GM21717 (cell line): Measurements from ENCODE around the gene INTS4.
"Not testable (repeated sequence)": the region's sequence is repeated elsewhere in the genome, so short reads cannot be mapped to it uniquely, and the experiment has no call there.

ENCODE experiments used
- ATAC-seq: cut with Tn5 transposase; IDR thresholded peaks from one replicate; pipeline ENCODE4 v1.9.1; 2021; ENCODE audit warnings: mild to moderate bottlenecking, moderate library complexity; ENCODE audit not compliant: unreplicated experiment

INTS4 gene

GRCh38 chr11:77884186-77884828 is 110.2 kb downstream of the INTS4 start:
- ATAC-seq: no peak

DNA sequence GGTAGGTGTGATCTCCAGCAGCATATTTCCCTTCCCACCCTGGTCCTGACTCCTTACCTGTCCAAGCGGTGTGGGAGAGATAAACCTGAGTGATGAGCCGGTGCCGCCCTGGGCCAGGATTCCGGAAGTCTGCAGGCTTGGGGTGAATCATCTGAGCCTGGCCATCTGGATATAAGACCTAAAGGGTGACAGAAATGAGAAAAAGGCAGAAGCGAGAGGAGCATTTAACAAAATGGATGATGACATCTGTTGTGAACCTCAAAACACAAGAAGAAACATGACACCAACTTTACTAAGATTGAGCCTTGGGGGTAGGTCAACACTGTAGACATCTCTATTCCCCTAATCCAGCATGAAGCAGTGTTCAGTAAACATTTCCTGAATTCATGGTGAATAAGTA is 110.7 kb downstream of the INTS4 start:
- ATAC-seq: no peak

DNA sequence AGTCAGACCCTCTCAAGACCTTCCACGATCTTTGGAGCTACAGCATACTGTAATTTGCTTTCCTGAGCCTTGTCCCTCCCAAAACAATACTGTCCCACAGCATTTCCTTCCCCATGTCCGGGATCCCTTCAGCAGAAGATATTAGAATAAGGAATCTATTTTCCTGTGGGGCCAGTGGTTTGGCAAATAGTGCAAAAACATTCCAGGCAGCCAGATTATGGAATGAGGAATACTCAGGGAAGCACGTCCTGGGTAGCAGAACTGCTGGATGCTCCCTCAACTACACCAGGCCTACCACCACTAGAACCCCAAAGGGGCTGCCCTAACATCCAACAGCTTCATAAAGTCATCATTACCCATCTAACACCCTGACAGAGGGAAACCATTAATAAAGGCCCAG is 112.1 kb downstream of the INTS4 start:
- no peak for ATAC-seq

DNA sequence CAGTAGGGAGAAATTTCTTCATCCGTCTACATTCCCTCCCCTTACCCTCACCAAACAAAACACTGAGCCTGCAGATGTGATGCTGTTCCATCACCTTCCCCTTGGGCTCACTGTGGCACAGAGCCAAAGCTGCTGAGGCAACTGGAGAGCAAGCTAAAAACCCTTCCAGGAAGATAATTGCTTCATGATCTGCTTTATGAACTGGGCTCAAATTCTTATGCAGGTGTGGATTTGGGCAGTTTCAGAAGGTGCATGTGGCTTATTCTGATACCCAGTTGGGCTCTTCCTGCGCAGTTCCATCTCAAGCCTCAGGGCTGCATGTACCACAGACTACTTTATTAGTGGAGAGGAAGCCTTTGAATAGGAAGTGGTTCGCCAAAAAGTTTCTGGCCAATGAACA is 115.2 kb downstream of the INTS4 start:
- no peak for ATAC-seq

DNA sequence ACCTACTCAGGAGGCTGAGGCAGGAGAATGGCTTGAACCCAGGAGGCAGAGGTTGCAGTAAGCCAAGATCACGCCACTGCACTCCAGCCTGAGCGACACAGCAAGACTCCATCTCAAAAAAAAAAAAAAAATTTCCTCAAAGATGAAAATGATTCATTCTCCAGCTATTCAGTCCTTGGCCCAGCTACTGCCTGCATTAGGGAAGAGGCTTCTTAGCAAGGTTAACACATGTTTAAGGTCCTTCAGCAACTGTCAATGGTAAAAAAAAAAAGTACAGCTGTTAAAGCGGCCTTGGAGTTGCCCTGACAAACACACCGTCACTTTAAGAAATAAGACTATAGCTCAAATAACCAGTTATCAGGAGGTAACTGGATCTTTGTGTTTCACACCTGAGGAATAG is 116.2 kb downstream of the INTS4 start:
- not testable (repeated sequence) for ATAC-seq

DNA sequence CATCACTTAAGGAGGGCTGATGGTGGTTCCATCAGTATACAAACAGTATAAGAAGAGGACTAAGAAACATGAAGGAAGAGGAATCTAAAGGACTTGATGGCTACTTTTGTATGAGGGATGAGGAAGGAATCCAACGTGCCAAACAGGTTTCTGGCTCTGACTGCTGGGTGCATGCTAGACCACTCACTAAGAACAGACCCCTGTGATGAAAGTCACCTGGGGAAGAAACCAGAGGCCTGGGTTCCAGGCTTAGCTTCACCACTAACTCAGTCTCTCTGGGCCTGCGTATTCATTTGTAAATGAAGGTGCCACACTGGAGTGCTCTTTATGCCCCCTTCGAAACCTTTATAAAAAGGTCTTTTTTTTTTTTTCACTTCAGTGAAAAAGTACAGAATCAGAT is 118.4 kb downstream of the INTS4 start:
- ATAC-seq: no peak

DNA sequence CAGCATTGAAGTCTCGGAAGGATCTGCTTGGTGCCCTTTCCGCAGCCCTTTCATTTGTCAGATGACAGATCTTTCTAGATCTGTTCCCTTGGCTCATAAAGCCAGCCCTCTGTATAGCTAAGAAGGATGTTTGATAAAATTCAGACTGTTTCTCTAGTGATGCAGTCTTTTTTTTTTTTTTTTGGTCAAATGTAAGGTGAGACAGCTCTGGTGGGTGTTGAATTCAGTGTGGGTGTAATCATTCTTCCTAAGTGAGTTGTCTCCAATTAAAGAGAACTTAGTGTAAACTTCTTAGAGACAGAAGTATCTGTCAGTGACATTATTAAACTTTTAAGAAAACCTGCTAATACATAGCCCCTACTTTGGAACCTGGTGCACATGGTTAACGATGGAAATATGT is 120.3 kb downstream of the INTS4 start:
- no peak for ATAC-seq

GRCh38 chr11:77873345-77873744 is 121.1 kb downstream of the INTS4 start:
- no peak for ATAC-seq

GRCh38 chr11:77871855-77872254 is 122.6 kb downstream of the INTS4 start:
- no peak for ATAC-seq

GRCh38 chr11:77868744-77869143 is 125.7 kb downstream of the INTS4 start:
- no peak for ATAC-seq

GRCh38 chr11:77866336-77866735 is 128.1 kb downstream of the INTS4 start:
- no peak for ATAC-seq

DNA sequence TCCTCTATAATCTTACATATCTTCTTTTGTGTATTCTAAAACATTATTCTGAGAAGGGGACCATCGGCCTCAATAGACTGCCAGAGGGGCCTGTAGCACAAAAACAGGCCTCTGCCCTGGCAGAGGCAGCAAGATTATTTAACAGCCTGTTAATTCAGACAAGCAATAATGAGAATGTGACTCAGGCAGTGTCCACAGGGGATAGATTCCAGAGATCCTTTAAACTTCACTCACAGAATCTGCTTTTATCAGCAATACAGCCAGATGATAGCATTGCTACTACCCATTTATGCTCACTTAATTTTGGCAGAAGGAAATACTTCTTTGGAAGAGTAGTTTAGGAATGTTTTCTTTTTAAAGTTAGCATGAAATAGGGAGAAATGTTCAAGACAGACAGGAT is 128.7 kb downstream of the INTS4 start:
- ATAC-seq: no peak

DNA sequence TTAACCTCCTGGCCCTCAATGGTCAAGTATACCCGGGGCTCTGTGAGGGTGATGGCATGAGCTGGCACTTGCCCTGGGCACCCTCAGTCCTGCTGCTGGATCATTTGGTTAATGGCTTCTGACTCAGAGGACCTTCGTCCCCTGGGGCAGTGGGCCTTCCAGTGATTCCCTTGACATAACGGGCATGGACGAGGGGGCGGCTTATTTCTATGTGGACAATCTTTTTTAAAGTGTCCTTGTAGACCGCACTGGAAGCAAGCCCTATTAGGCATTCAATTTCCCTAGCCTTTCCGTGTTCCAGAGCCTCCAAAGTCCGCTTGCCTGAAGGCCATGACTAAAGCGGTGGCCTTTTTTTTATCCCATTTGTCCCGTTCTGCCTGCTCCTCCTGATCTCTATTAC is 133.0 kb downstream of the INTS4 start:
- not testable (repeated sequence) for ATAC-seq

DNA sequence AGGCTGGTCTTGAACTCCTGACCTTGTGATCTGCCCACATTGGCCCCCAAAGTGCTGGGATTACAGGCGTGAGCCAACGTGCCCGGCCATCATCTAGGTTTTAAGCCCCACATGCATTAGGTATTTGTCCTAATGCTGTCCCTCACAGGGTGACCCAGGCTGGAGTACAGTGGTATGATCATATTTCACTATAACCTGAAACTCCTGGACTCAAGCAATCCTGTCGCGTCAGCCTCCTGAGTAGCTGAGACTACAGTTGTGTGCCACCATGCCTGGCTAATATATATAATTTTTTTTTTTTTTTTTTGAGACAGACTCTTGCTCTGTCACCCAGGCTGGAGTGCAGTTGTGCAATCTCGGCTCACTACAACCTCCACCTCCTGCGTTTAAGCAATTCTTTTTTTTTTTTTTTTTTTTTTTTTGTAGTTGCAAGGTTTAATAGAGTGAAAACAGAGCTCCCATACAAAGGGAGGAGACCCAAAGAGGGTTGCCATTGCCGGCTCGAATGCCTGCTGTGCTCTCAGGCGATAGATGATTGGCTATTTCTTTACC is 136.5 kb downstream of the INTS4 start:
- not testable (repeated sequence) for ATAC-seq

DNA sequence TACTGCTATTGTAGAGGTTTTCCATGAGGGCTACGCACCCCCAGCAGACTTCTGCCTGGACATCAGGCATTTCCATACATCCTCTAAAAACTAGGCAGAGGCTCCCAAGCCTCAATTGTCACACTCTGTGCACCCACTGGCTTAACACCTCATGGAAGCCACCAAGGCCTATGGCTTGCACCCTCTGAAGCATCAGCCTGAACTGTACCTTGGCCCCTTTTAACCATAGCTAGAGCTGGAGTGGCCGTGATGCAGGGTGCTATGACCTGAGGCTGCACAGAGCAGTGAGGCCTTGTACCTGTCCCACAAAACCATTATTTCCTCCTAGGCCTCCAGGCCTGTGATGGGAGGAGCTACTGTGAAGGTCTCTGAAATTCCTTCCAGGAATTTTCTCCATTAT is 139.6 kb downstream of the INTS4 start:
- no peak for ATAC-seq

DNA sequence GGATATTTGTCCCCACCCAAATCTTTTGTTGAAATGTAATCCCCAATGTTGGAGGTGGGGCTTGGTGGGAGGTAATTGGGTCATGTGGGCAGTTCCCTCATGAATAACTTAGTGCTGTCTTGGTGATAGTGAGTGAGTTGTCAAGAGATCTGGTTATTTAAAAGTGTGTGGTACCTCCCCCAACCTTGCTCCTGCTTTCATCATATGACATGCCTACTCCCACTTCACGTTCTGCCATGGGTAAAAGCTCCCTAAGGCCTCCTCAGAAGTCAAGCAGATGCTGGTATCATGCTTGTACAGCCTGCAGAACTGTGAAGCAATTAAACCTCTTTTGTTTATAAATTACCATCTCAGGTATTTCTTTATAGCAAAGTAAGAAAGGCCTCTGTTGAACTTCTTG is 143.0 kb downstream of the INTS4 start:
- ATAC-seq: no peak

DNA sequence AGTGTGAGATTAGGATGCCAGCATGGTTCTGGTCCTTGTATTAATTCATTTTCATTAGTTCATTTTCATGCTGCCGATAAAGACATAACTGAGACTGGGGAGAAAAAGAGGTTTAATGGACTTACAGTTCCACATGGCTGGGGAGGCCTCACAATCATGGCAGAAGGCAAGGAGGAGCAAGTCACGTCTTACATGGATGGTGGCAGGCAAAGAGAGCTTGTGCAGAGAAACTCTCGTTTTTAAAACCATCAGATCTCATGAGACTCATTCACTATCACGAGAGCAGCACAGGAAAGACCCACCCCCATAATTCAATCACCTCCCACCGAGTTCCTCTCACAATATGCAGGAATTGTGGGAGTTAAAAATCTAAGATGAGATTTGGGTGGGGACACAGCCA is 150.8 kb downstream of the INTS4 start:
- ATAC-seq: not testable (repeated sequence)

- no peak for ATAC-seq
These were observed 151.9 kb downstream of the INTS4 start for GRCh38 chr11:77842441-77843121.

DNA sequence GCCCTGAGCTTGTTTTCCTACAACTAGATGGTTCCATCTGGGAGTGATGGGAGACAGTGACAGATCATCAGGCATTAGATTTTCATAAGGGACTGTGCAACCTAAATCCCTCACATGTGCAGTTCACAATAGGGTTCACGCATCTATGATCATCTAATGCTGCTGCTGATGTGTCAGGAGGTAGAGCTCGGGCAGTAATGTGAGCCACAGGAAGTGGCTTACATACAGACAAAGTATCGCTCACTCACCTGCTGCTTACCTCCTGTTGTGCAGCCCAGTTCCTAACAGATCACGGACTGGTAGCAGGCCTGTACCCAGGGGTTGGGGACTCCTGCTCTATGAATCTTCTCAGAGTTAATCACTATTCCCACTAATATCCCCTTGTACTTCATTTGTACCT is 161.2 kb downstream of the INTS4 start:
- ATAC-seq: no peak

DNA sequence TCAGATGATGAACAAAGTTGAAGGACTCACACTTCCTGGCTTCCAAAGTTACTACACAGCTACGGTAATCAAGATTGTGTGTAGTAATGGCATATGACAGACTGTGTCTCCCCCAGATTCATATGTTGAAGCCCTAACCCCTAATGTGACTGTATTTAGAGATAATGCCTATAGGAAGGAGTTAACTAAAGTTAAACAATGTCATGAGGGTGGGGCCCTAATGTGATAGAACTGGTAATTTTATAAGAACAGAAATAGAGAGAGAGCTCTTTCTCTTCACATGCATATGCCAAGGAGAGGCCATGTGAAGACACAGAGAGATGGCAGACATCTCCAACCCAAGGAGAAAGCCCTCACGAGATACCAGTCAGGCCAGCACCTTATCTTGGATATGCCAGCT is 165.5 kb downstream of the INTS4 start:
- no peak for ATAC-seq
